ENCODE measurements around the gene KTN1. TPM values are rescaled to one million over a fixed set of nuclear protein-coding genes. Genes with fewer than 3 reads are reported as not detected.

The KTN1 gene
- polyA plus RNA-seq, 2 donors: 45.8 to 63.1 TPM

GRCh38 chr14:55605793-55606192, 25.8 kb downstream of the KTN1 start:
- H3K27me3 ChIP-seq (ENCODE audit: control insufficient read depth in 1 of 2, insufficient read depth in 2 of 2, low read length in 2 of 2): no peaks in the 10 kb centered on the region
- no peaks in the 10 kb centered on the region for H3K4me1 ChIP-seq (ENCODE audit: control insufficient read depth in 2 of 2, insufficient read depth in 2 of 2, low read length in 1 of 2)
- no peaks in the 10 kb centered on the region for H3K36me3 ChIP-seq (ENCODE audit: control insufficient read depth in 2 of 2, insufficient read depth in 2 of 2, low read length in 1 of 2)
- WGBS, 2 donors: 18 to 22% methylated on average over 1 of the region's 1 CpG
- H3K4me3 ChIP-seq (ENCODE audit: low read depth in 1 of 2, low read length in 2 of 2): no peak overlapping the region
- no peak overlapping the region for H3K27ac ChIP-seq (ENCODE audit: low read depth in 2 of 2, low read length in 1 of 2)
- H3K9me3 ChIP-seq (ENCODE audit: control insufficient read depth in 2 of 2, insufficient read depth in 1 of 2, low read depth in 1 of 2, low read length in 1 of 2): no peaks in the 10 kb centered on the region

- Histone ChIP-seq H3K4me1 (ENCODE audit: control insufficient read depth in 2 of 2, insufficient read depth in 2 of 2, low read length in 1 of 2) (no peaks in the 10 kb centered on the region), H3K4me3 (ENCODE audit: low read depth in 1 of 2, low read length in 2 of 2) (no peak overlapping the region), H3K9me3 (ENCODE audit: control insufficient read depth in 2 of 2, insufficient read depth in 1 of 2, low read depth in 1 of 2, low read length in 1 of 2) (no peaks in the 10 kb centered on the region), H3K36me3 (ENCODE audit: control insufficient read depth in 2 of 2, insufficient read depth in 2 of 2, low read length in 1 of 2) (no peaks in the 10 kb centered on the region), H3K27ac (ENCODE audit: low read depth in 2 of 2, low read length in 1 of 2) (no peak overlapping the region), H3K27me3 (ENCODE audit: control insufficient read depth in 1 of 2, insufficient read depth in 2 of 2, low read length in 2 of 2) (no peaks in the 10 kb centered on the region)
- WGBS, 2 donors: 70 to 73% methylated on average over 3 of the region's 3 CpGs
Observed at GRCh38 chr14:55607386-55607785, 27.4 kb downstream of the KTN1 start.

GRCh38 chr14:55609681-55610080, 29.7 kb downstream of the KTN1 start:
- Histone ChIP-seq H3K4me1 (ENCODE audit: control insufficient read depth in 2 of 2, insufficient read depth in 2 of 2, low read length in 1 of 2) (no peaks in the 10 kb centered on the region), H3K4me3 (ENCODE audit: low read depth in 1 of 2, low read length in 2 of 2) (no peak overlapping the region), H3K27me3 (ENCODE audit: control insufficient read depth in 1 of 2, insufficient read depth in 2 of 2, low read length in 2 of 2) (no peaks in the 10 kb centered on the region), H3K9me3 (ENCODE audit: control insufficient read depth in 2 of 2, insufficient read depth in 1 of 2, low read depth in 1 of 2, low read length in 1 of 2) (no peaks in the 10 kb centered on the region), H3K36me3 (ENCODE audit: control insufficient read depth in 2 of 2, insufficient read depth in 2 of 2, low read length in 1 of 2) (peaks cover 2 to 3% of the 10 kb centered on the region in 2 donors), H3K27ac (ENCODE audit: low read depth in 2 of 2, low read length in 1 of 2) (no peak overlapping the region)
- WGBS, 2 donors: 24 to 40% methylated on average over 4 of the region's 4 CpGs

- H3K27ac ChIP-seq (ENCODE audit: low read depth in 2 of 2, low read length in 1 of 2): no peak overlapping the region
- peaks cover 3 to 4% of the 10 kb centered on the region in 2 donors for H3K36me3 ChIP-seq (ENCODE audit: control insufficient read depth in 2 of 2, insufficient read depth in 2 of 2, low read length in 1 of 2)
- no peaks in the 10 kb centered on the region for H3K27me3 ChIP-seq (ENCODE audit: control insufficient read depth in 1 of 2, insufficient read depth in 2 of 2, low read length in 2 of 2)
- H3K4me3 ChIP-seq (ENCODE audit: low read depth in 1 of 2, low read length in 2 of 2): no peak overlapping the region
- no peaks in the 10 kb centered on the region for H3K9me3 ChIP-seq (ENCODE audit: control insufficient read depth in 2 of 2, insufficient read depth in 1 of 2, low read depth in 1 of 2, low read length in 1 of 2)
- no peaks in the 10 kb centered on the region for H3K4me1 ChIP-seq (ENCODE audit: control insufficient read depth in 2 of 2, insufficient read depth in 2 of 2, low read length in 1 of 2)
- WGBS, 2 donors: 93 to 95% methylated on average over 12 of the region's 12 CpGs
Observed at GRCh38 chr14:55610713-55611370, 30.8 kb downstream of the KTN1 start.

DNA sequence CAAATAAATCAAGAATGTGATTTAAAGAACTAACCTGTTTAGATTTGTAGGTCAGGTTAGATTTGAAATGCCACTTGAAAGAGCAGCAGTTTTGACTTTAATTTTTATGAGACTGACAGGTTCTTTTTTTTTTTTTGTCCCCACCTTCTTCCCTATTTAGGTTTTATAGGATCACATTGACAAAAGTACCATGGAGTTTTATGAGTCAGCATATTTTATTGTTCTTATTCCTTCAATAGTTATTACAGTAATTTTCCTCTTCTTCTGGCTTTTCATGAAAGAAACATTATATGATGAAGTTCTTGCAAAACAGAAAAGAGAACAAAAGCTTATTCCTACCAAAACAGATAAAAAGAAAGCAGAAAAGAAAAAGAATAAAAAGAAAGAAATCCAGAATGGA, 31.9 kb downstream of the KTN1 start:
- H3K4me1 ChIP-seq (ENCODE audit: control insufficient read depth in 2 of 2, insufficient read depth in 2 of 2, low read length in 1 of 2): no peaks in the 10 kb centered on the region
- no peak overlapping the region for H3K4me3 ChIP-seq (ENCODE audit: low read depth in 1 of 2, low read length in 2 of 2)
- H3K27ac ChIP-seq (ENCODE audit: low read depth in 2 of 2, low read length in 1 of 2): no peak overlapping the region
- no peaks in the 10 kb centered on the region for H3K27me3 ChIP-seq (ENCODE audit: control insufficient read depth in 1 of 2, insufficient read depth in 2 of 2, low read length in 2 of 2)
- H3K9me3 ChIP-seq (ENCODE audit: control insufficient read depth in 2 of 2, insufficient read depth in 1 of 2, low read depth in 1 of 2, low read length in 1 of 2): no peaks in the 10 kb centered on the region
- H3K36me3 ChIP-seq (ENCODE audit: control insufficient read depth in 2 of 2, insufficient read depth in 2 of 2, low read length in 1 of 2): peaks cover 3 to 6% of the 10 kb centered on the region in 2 donors

- H3K9me3 ChIP-seq (ENCODE audit: control insufficient read depth in 2 of 2, insufficient read depth in 1 of 2, low read depth in 1 of 2, low read length in 1 of 2): no peaks in the 10 kb centered on the region
- 94% methylated on average over 2 of the region's 2 CpGs for WGBS, 2 donors
- no peak overlapping the region for H3K27ac ChIP-seq (ENCODE audit: low read depth in 2 of 2, low read length in 1 of 2)
- H3K4me3 ChIP-seq (ENCODE audit: low read depth in 1 of 2, low read length in 2 of 2): no peak overlapping the region
- H3K27me3 ChIP-seq (ENCODE audit: control insufficient read depth in 1 of 2, insufficient read depth in 2 of 2, low read length in 2 of 2): no peaks in the 10 kb centered on the region
- no peaks in the 10 kb centered on the region for H3K4me1 ChIP-seq (ENCODE audit: control insufficient read depth in 2 of 2, insufficient read depth in 2 of 2, low read length in 1 of 2)
- peaks cover 3 to 6% of the 10 kb centered on the region in 2 donors for H3K36me3 ChIP-seq (ENCODE audit: control insufficient read depth in 2 of 2, insufficient read depth in 2 of 2, low read length in 1 of 2)
Observed at GRCh38 chr14:55614304-55614703, 34.3 kb downstream of the KTN1 start.

DNA sequence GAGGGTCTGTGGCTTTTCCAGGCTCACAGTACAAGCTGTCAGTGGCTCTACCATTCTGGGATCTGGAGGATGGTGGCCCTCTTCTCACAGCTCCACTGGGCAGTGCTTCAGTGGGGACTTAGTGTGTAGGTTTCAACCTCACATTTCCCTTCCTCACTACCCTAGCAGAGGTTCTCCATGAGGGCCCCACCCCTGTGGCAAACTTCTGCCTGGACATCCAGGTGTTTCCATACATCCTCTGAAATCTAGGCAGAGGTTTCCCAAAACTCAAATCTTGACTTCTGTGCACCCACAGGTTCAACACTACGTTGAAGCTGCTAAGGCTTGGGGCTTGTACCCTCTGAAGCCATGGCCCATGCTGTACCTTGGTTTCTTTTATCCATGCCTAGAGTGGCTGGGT, 40.3 kb downstream of the KTN1 start:
- Histone ChIP-seq H3K27me3 (ENCODE audit: control insufficient read depth in 1 of 2, insufficient read depth in 2 of 2, low read length in 2 of 2) (no peaks in the 10 kb centered on the region), H3K27ac (ENCODE audit: low read depth in 2 of 2, low read length in 1 of 2) (no peak overlapping the region), H3K4me3 (ENCODE audit: low read depth in 1 of 2, low read length in 2 of 2) (no peak overlapping the region), H3K36me3 (ENCODE audit: control insufficient read depth in 2 of 2, insufficient read depth in 2 of 2, low read length in 1 of 2) (peaks cover 3 to 12% of the 10 kb centered on the region in 2 donors), H3K4me1 (ENCODE audit: control insufficient read depth in 2 of 2, insufficient read depth in 2 of 2, low read length in 1 of 2) (no peaks in the 10 kb centered on the region), H3K9me3 (ENCODE audit: control insufficient read depth in 2 of 2, insufficient read depth in 1 of 2, low read depth in 1 of 2, low read length in 1 of 2) (no peaks in the 10 kb centered on the region)
- WGBS, 2 donors: 92 to 98% methylated on average over 1 of the region's 1 CpG

- Histone ChIP-seq H3K36me3 (ENCODE audit: control insufficient read depth in 2 of 2, insufficient read depth in 2 of 2, low read length in 1 of 2) (peaks cover under 1 to 12% of the 10 kb centered on the region in 2 donors), H3K9me3 (ENCODE audit: control insufficient read depth in 2 of 2, insufficient read depth in 1 of 2, low read depth in 1 of 2, low read length in 1 of 2) (no peaks in the 10 kb centered on the region), H3K4me1 (ENCODE audit: control insufficient read depth in 2 of 2, insufficient read depth in 2 of 2, low read length in 1 of 2) (no peaks in the 10 kb centered on the region), H3K27ac (ENCODE audit: low read depth in 2 of 2, low read length in 1 of 2) (no peak overlapping the region), H3K4me3 (ENCODE audit: low read depth in 1 of 2, low read length in 2 of 2) (no peak overlapping the region), H3K27me3 (ENCODE audit: control insufficient read depth in 1 of 2, insufficient read depth in 2 of 2, low read length in 2 of 2) (no peaks in the 10 kb centered on the region)
- WGBS, 2 donors: 82 to 97% methylated on average over 3 of the region's 3 CpGs
Observed at GRCh38 chr14:55620981-55621380, 41.0 kb downstream of the KTN1 start.

DNA sequence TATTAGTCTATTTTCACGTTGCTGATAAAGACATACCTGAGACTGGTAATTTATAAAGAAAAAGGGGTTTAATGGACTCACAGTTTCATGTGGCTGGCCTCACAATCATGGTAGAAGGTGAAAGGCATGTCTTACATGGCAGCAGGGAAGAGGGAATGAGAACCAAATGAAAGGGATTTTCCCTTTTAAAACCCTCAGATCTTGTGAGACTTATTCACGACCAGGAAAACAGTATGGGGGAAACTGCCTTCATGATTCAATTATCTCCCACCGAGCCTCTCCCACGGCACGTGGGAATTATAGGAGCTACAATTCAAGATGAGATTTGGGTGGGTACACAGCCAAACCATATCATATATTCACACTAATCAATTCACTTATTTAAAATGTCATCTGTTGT, 41.4 kb downstream of the KTN1 start:
- H3K27ac ChIP-seq (ENCODE audit: low read depth in 2 of 2, low read length in 1 of 2): no peak overlapping the region
- no peaks in the 10 kb centered on the region for H3K4me1 ChIP-seq (ENCODE audit: control insufficient read depth in 2 of 2, insufficient read depth in 2 of 2, low read length in 1 of 2)
- H3K4me3 ChIP-seq (ENCODE audit: low read depth in 1 of 2, low read length in 2 of 2): no peak overlapping the region
- H3K27me3 ChIP-seq (ENCODE audit: control insufficient read depth in 1 of 2, insufficient read depth in 2 of 2, low read length in 2 of 2): no peaks in the 10 kb centered on the region
- WGBS, 2 donors: 85 to 88% methylated on average over 5 of the region's 5 CpGs
- peaks cover 0 to 12% of the 10 kb centered on the region in 2 donors for H3K36me3 ChIP-seq (ENCODE audit: control insufficient read depth in 2 of 2, insufficient read depth in 2 of 2, low read length in 1 of 2)
- H3K9me3 ChIP-seq (ENCODE audit: control insufficient read depth in 2 of 2, insufficient read depth in 1 of 2, low read depth in 1 of 2, low read length in 1 of 2): no peaks in the 10 kb centered on the region

GRCh38 chr14:55624913-55625312, 44.9 kb downstream of the KTN1 start:
- H3K4me3 ChIP-seq (ENCODE audit: low read depth in 1 of 2, low read length in 2 of 2): no peak overlapping the region
- H3K36me3 ChIP-seq (ENCODE audit: control insufficient read depth in 2 of 2, insufficient read depth in 2 of 2, low read length in 1 of 2): peaks cover 2 to 7% of the 10 kb centered on the region in 2 donors
- 91 to 95% methylated on average over 4 of the region's 4 CpGs for WGBS, 2 donors
- H3K27ac ChIP-seq (ENCODE audit: low read depth in 2 of 2, low read length in 1 of 2): no peak overlapping the region
- H3K9me3 ChIP-seq (ENCODE audit: control insufficient read depth in 2 of 2, insufficient read depth in 1 of 2, low read depth in 1 of 2, low read length in 1 of 2): no peaks in the 10 kb centered on the region
- H3K27me3 ChIP-seq (ENCODE audit: control insufficient read depth in 1 of 2, insufficient read depth in 2 of 2, low read length in 2 of 2): no peaks in the 10 kb centered on the region
- no peaks in the 10 kb centered on the region for H3K4me1 ChIP-seq (ENCODE audit: control insufficient read depth in 2 of 2, insufficient read depth in 2 of 2, low read length in 1 of 2)

All from esophagus (tissue), 2 donors.